ENCODE measurements around the gene ZGPAT. TPM values are rescaled to one million over a fixed set of nuclear protein-coding genes. Genes with fewer than 3 reads are reported as not detected.

The ZGPAT gene
- total and polyA plus RNA-seq, 2 of the 4 experiments (the other 2 are of a cell fraction): 13.4 to 20.2 TPM

GRCh38 chr20:63765082-63765873 lies 57.4 kb downstream of the ZGPAT start:
- Histone ChIP-seq H3K4me3 (ENCODE audit: insufficient read depth, low read depth, low read length) (no peak overlapping the region), H2BK120ac (ENCODE audit: low read depth, low read length) (no peak overlapping the region), H3K18ac (ENCODE audit: low read depth, low read length) (no peak overlapping the region), H4K5ac (ENCODE audit: low read depth, low read length) (no peak overlapping the region), H3K9me1 (ENCODE audit: insufficient read depth, low read length) (0 out of 2 replicates have a peak, but pooled peaks cover 3% of the 10 kb centered on the region), H2BK20ac (ENCODE audit: low read depth, low read length) (no peak overlapping the region), H3K56ac (ENCODE audit: extremely low read depth, insufficient read depth, low read length) (no peak overlapping the region), H2AK5ac (ENCODE audit: low read depth, low read length) (no peak overlapping the region), H4K8ac (ENCODE audit: low read depth in 2 of 2, low read length in 2 of 2) (no peak overlapping the region), H3K27ac (ENCODE audit: insufficient read depth, low read length) (no peak overlapping the region), H4K20me1 (ENCODE audit: insufficient read depth, low read length) (no peaks in the 10 kb centered on the region), H4K91ac (ENCODE audit: insufficient read depth, low read depth, low read length) (no peak overlapping the region), H3K9ac (ENCODE audit: low read depth, low read length) (no peak overlapping the region), H3K14ac (replicated peaks; ENCODE audit: low read depth, low read length) (no peak overlapping the region), H3K23ac (ENCODE audit: low read depth, low read length) (no peak overlapping the region), H3K9me3 (ENCODE audit: control insufficient read depth, insufficient read depth, low read length) (no peaks in the 10 kb centered on the region), H2AFZ (replicated peaks; ENCODE audit: low read length, poor library complexity) (no peak overlapping the region), H2AK9ac (replicated peaks; ENCODE audit: low read depth, low read length, poor library complexity) (no peak overlapping the region), H3K79me1 (ENCODE audit: low read depth in 1 of 2, low read length in 2 of 2) (peaks cover 2 to 11% of the 10 kb centered on the region in 2 experiments; a peak in 1 of 4 replicates), H2BK15ac (ENCODE audit: low read depth, low read length) (no peak overlapping the region), H3K4me1 (ENCODE audit: control insufficient read depth, insufficient read depth, low read length) (no peaks in the 10 kb centered on the region), H3K4ac (ENCODE audit: low read depth, low read length) (no peak overlapping the region), H2BK5ac (ENCODE audit: low read depth, low read length, poor library complexity, severe bottlenecking) (no peak overlapping the region), H3K36me3 (ENCODE audit: control insufficient read depth, insufficient read depth, low read length) (peaks cover 24% of the 10 kb centered on the region; the same call in 1 of the 2 replicates), H3K27me3 (ENCODE audit: control insufficient read depth, insufficient read depth, low read length) (no peaks in the 10 kb centered on the region), H3K4me2 (ENCODE audit: low read depth, low read length) (no peak overlapping the region)
- dilution Hi-C loops (cut with HindIII; ENCODE audit: low sequenced_read_pairs, unreplicated experiment) (no loop called here), intact Hi-C loops (cut with micrococcal nuclease) (no loop called here), in situ Hi-C loops (cut with MboI; ENCODE audit: low sequenced_read_pairs) (no loop called here)
- CTCF ChIA-PET: no interaction called here
- no peak for DNase-seq
- POLR2A ChIA-PET (ENCODE audit: unreplicated experiment): no interaction called here
- ATAC-seq (ENCODE audit: low read depth): no peak
- no TSS peak for BruUV-seq (replicated peaks)
- TF ChIP-seq MAZ (IDR thresholded peaks at IDR 0.05; ENCODE audit: borderline replicate concordance, low read depth, low read length): no peak
- TF ChIP-seq RFX5 (IDR thresholded peaks at IDR 0.05; ENCODE audit: low read depth, low read length): no peak
- TF ChIP-seq CTCF (conservative IDR thresholded peaks at IDR 0.05; ENCODE audit: low read depth, low read length): no peak
- TF ChIP-seq POLR2A (IDR thresholded peaks at IDR 0.05; ENCODE audit: low read depth, low read length): no peak
- no peak for TF ChIP-seq CHD1 (IDR thresholded peaks at IDR 0.05; ENCODE audit: low read depth, low read length)
- TF ChIP-seq RAD21 (IDR thresholded peaks at IDR 0.05; ENCODE audit: low read length): no peak
- no peak for TF ChIP-seq RCOR1 (IDR thresholded peaks at IDR 0.05; ENCODE audit: insufficient replicate concordance, low read length)
- no peak for TF ChIP-seq FOS (IDR thresholded peaks at IDR 0.05; ENCODE audit: low read depth, low read length)
- no peak for TF ChIP-seq USF2 (IDR thresholded peaks at IDR 0.05; ENCODE audit: low read depth, low read length)
- TF ChIP-seq ELK1 (IDR thresholded peaks at IDR 0.05; ENCODE audit: borderline replicate concordance, low read depth, low read length): no peak
- no peak for TF ChIP-seq CEBPB (IDR thresholded peaks at IDR 0.05; ENCODE audit: low read depth, low read length)
- no peak for TF ChIP-seq MAFK (IDR thresholded peaks at IDR 0.05; ENCODE audit: low read depth, low read length)
- TF ChIP-seq MXI1 (IDR thresholded peaks at IDR 0.05; ENCODE audit: borderline replicate concordance, low read depth, low read length): no peak
- no peak for TF ChIP-seq BHLHE40 (IDR thresholded peaks at IDR 0.05; ENCODE audit: low read depth, low read length)
- WGBS, 2 experiments (ENCODE audit: extremely low coverage in 2 of 2, insufficient read length in 1 of 2): 77% methylated on average over 10 of the region's 16 CpGs; no CpG with 5 or more reads in 1 of the 2 experiments

Measured in IMR-90 (cell line).